CD4-positive, alpha-beta memory T cell (primary cell): ENCODE measurements around the gene CHDH. TPM values are rescaled to one million over a fixed set of nuclear protein-coding genes. Genes with fewer than 3 reads are reported as not detected.

Source experiments
- CTCF ChIA-PET: fragments of 350-600 bp; sonication (Branson Sonifier 250); formaldehyde crosslinking; loops from one replicate; lab custom pipeline; 2021; ENCODE audit warnings: inconsistent platforms; ENCODE audit not compliant: partially characterized antibody; lab: Charles Lee
- POLR2A ChIA-PET: fragments of 350-600 bp; sonication (Branson Sonifier 250); formaldehyde crosslinking; loops from one replicate; lab custom pipeline; 2021; ENCODE audit not compliant: partially characterized antibody; lab: Charles Lee
- DNase-seq, 5 donors: peaks; one replicate each; pipeline versions ENCODE4 v3.0.0 to v3.0.0-alpha.2; 2020 to 2022; ENCODE audit warnings: mixed read lengths in 1 of 5
- H3K27ac ChIP-seq: one replicate; pipeline ENCODE4 v1.7.0; 2013; ENCODE audit warnings: low read depth, low read length
- H3K27me3 ChIP-seq: 2 replicates; pipeline ENCODE4 v1.7.0; 2013; ENCODE audit warnings: mild to moderate bottlenecking, low read length, moderate library complexity; ENCODE audit not compliant: insufficient read depth
- H3K36me3 ChIP-seq: 2 replicates; pipeline ENCODE4 v1.7.0; 2013; ENCODE audit warnings: mild to moderate bottlenecking, low read length, moderate library complexity; ENCODE audit not compliant: insufficient read depth
- H3K4me1 ChIP-seq: 2 replicates; pipeline ENCODE4 v1.7.0; 2013; ENCODE audit warnings: mild to moderate bottlenecking, low read length, moderate library complexity; ENCODE audit not compliant: insufficient read depth
- H3K4me3 ChIP-seq, 2 donors: one replicate each; pipeline ENCODE4 v1.7.0; 2013; ENCODE audit warnings: low read length in 2 of 2, mild to moderate bottlenecking in 1 of 2
- H3K9me3 ChIP-seq, 2 donors: one replicate each; pipeline ENCODE4 v1.7.0; 2013; ENCODE audit warnings: low read length in 2 of 2, control low read depth in 1 of 2; ENCODE audit not compliant: control insufficient read depth in 1 of 2
- H3K27ac Mint-ChIP-seq, 7 donors: one replicate each; pipeline ENCODE4 v1.8.0; 2020 to 2021; ENCODE audit warnings: mixed read lengths in 7 of 7, mild to moderate bottlenecking in 6 of 7, inconsistent platforms in 3 of 7, moderate library complexity in 3 of 7
- H3K27me3 Mint-ChIP-seq, 2 donors: one replicate each; pipeline ENCODE4 v1.8.0; 2020 to 2021; ENCODE audit warnings: mixed read lengths in 2 of 2
- H3K36me3 Mint-ChIP-seq, 2 donors: one replicate each; pipeline ENCODE4 v1.8.0; 2020 to 2021; ENCODE audit warnings: mixed read lengths in 2 of 2, inconsistent platforms in 1 of 2, mild to moderate bottlenecking in 1 of 2
- H3K4me1 Mint-ChIP-seq, 4 donors: one replicate each; pipeline ENCODE4 v1.8.0; 2020 to 2021; ENCODE audit warnings: mixed read lengths in 4 of 4, mild to moderate bottlenecking in 1 of 4
- H3K4me3 Mint-ChIP-seq, 8 donors: one replicate each; pipeline ENCODE4 v1.8.0; 2020 to 2021; ENCODE audit warnings: mixed read lengths in 8 of 8, mild to moderate bottlenecking in 7 of 8, moderate library complexity in 6 of 8, inconsistent platforms in 3 of 8
- H3K9me3 Mint-ChIP-seq, 8 donors: one replicate each; pipeline ENCODE4 v1.8.0; 2020 to 2021; ENCODE audit warnings: mixed read lengths in 8 of 8, mild to moderate bottlenecking in 5 of 8, inconsistent platforms in 3 of 8, moderate library complexity in 1 of 8
- intact Hi-C: fragments of 100-400 bp; cut with micrococcal nuclease; formaldehyde crosslinking; loops from one replicate; pipeline ENCODE4 v1.15.1; 2023
- polyA plus RNA-seq, 2 donors: library from polyadenylated mRNA; unstranded; fragments of 300-500 nt; fragmentation: Illumina TruSeq; gene quantifications; one replicate each; pipeline ENCODE4 v1.2.3, GENCODE V29; 2021
- total RNA-seq, 2 experiments: library from RNA; stranded (reverse); gene quantifications; one replicate each; pipeline ENCODE4 v1.2.3, GENCODE V29; 2021

Gene CHDH
- total and polyA plus RNA-seq, 4 experiments from 2014 or later: 0.23 to 0.67 (median 0.47) TPM; not detected in 1

DNA sequence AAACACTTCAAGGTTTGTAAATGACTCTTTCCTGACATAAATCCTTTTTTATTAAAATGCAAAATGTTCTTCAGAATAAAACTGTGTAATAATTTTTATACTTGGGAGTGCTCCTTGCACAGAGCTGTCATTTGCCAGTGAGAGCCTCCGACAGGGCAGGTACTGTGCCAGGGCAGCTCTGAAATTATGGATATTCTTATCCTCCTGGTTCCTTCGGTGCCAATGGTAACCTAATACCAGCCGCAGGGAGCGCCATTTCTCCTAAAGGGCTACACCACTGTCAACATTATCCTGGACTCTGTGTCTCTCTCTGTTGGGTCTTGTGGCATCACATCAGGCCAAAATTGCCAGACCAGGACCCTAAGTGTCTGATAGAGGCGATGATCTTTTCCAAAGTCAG is 33.0 kb downstream of the CHDH start:
- Histone ChIP-seq H3K27ac (no peak overlapping the region), H3K4me3 (no peak overlapping the region), H3K27me3 (no peaks in the 10 kb centered on the region), H3K4me1 (no peaks in the 10 kb centered on the region), H3K9me3 (no peaks in the 10 kb centered on the region), H3K36me3 (no peaks in the 10 kb centered on the region)
- intact Hi-C loops: no loop called here
- H3K27ac Mint-ChIP-seq: no peak overlapping the region
- no peak for DNase-seq
- CTCF ChIA-PET: no interaction called here
- no peaks in the 10 kb centered on the region for H3K9me3 Mint-ChIP-seq
- H3K4me1 Mint-ChIP-seq: no peaks in the 10 kb centered on the region
- H3K27me3 Mint-ChIP-seq: peaks cover 4% of the 10 kb centered on the region in 2 donors
- POLR2A ChIA-PET: no interaction called here
- no peak overlapping the region for H3K4me3 Mint-ChIP-seq
- H3K36me3 Mint-ChIP-seq: no peaks in the 10 kb centered on the region

DNA sequence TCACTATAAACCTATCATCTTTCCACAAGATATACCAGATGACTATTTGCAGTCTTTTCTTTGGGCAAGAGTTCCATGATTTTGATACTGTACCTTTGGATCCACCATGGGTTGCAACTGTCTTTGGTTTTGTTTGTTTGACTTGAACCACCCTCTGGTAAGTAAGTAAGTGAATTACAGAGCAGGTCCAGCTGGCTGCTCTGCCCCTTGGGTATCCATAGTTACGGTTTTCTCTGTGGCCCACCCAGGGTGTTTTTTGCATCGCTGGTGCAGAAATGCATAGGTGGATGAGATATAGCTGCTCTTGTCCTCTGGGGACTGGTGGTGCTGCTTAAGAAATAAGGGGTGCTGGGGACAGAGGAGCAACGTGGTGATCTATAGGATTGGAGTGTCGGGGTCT is 33.8 kb downstream of the CHDH start:
- no peaks in the 10 kb centered on the region for H3K4me1 ChIP-seq
- DNase-seq: no peak
- no peak overlapping the region for H3K4me3 ChIP-seq
- Mint-ChIP-seq H3K36me3 (no peaks in the 10 kb centered on the region), H3K9me3 (no peaks in the 10 kb centered on the region), H3K4me1 (no peaks in the 10 kb centered on the region), H3K27me3 (peaks cover 2 to 4% of the 10 kb centered on the region in 2 donors), H3K27ac (no peak overlapping the region), H3K4me3 (no peak overlapping the region)
- POLR2A ChIA-PET: no interaction called here
- intact Hi-C loops: no loop called here
- no peaks in the 10 kb centered on the region for H3K27me3 ChIP-seq
- CTCF ChIA-PET: no interaction called here
- H3K27ac ChIP-seq: no peak overlapping the region
- no peaks in the 10 kb centered on the region for H3K36me3 ChIP-seq
- no peaks in the 10 kb centered on the region for H3K9me3 ChIP-seq

DNA sequence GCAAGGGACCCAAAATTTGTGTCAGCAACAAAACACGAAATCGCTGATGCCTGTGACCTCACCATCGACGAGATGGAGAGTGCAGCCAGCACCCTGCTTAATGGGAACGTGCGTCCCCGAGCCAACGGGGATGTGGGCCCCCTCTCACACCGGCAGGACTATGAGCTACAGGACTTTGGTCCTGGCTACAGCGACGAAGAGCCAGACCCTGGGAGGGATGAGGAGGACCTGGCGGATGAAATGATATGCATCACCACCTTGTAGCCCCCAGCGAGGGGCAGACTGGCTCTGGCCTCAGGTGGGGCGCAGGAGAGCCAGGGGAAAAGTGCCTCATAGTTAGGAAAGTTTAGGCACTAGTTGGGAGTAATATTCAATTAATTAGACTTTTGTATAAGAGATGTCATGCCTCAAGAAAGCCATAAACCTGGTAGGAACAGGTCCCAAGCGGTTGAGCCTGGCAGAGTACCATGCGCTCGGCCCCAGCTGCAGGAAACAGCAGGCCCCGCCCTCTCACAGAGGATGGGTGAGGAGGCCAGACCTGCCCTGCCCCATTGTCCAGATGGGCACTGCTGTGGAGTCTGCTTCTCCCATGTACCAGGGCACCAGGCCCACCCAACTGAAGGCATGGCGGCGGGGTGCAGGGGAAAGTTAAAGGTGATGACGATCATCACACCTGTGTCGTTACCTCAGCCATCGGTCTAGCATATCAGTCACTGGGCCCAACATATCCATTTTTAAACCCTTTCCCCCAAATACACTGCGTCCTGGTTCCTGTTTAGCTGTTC is 34.9 kb downstream of the CHDH start:
- CTCF ChIA-PET: no interaction called here

DNA sequence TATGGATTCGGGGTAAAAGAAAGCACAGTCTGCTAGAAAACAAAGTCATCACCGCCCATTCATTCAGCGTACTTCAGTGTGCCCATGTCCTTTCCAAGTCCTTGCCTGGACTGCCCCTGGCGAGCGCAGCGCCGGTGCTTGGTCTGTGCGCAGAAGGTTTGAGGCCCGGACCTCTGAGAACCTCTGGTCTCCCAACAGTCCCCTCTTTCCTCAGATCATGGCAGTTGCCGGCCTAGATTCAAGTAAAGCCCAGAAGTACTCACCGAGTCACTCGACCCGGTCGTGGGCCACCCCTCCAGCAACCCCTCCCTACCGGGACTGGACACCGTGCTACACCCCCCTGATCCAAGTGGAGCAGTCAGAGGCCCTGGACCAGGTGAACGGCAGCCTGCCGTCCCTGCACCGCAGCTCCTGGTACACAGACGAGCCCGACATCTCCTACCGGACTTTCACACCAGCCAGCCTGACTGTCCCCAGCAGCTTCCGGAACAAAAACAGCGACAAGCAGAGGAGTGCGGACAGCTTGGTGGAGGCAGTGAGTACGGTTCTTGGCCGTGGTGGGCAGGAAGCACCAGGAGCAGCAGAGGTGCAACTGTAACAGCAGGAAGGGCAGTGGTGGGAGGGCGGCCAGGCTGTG is 36.3 kb downstream of the CHDH start:
- Histone ChIP-seq H3K4me3 (no peak overlapping the region), H3K36me3 (no peaks in the 10 kb centered on the region), H3K9me3 (no peaks in the 10 kb centered on the region), H3K27ac (no peak overlapping the region), H3K4me1 (no peaks in the 10 kb centered on the region), H3K27me3 (no peaks in the 10 kb centered on the region)
- ChIA-PET CTCF (no interaction called here), POLR2A (no interaction called here)
- Mint-ChIP-seq H3K4me3 (no peak overlapping the region), H3K27me3 (peaks cover 2 to 8% of the 10 kb centered on the region in 2 donors), H3K27ac (no peak overlapping the region), H3K9me3 (no peaks in the 10 kb centered on the region), H3K4me1 (no peaks in the 10 kb centered on the region), H3K36me3 (no peaks in the 10 kb centered on the region)
- no peak for DNase-seq
- intact Hi-C loops: no loop called here

More for the DNA sequence above, 34.9 kb downstream of the CHDH start:
- no peaks in the 10 kb centered on the region for H3K4me1 ChIP-seq
- H3K27ac ChIP-seq: no peak overlapping the region
- no peaks in the 10 kb centered on the region for H3K4me1 Mint-ChIP-seq
- peaks cover 2 to 7% of the 10 kb centered on the region in 2 donors for H3K27me3 Mint-ChIP-seq
- H3K9me3 Mint-ChIP-seq: no peaks in the 10 kb centered on the region
- intact Hi-C loops: no loop called here
- H3K36me3 Mint-ChIP-seq: no peaks in the 10 kb centered on the region
- H3K27me3 ChIP-seq: no peaks in the 10 kb centered on the region
- no peaks in the 10 kb centered on the region for H3K9me3 ChIP-seq
- no peaks in the 10 kb centered on the region for H3K36me3 ChIP-seq
- H3K4me3 ChIP-seq: no peak overlapping the region
- no peak for DNase-seq
- H3K27ac Mint-ChIP-seq: no peak overlapping the region
- POLR2A ChIA-PET: no interaction called here
- no peak overlapping the region for H3K4me3 Mint-ChIP-seq

DNA sequence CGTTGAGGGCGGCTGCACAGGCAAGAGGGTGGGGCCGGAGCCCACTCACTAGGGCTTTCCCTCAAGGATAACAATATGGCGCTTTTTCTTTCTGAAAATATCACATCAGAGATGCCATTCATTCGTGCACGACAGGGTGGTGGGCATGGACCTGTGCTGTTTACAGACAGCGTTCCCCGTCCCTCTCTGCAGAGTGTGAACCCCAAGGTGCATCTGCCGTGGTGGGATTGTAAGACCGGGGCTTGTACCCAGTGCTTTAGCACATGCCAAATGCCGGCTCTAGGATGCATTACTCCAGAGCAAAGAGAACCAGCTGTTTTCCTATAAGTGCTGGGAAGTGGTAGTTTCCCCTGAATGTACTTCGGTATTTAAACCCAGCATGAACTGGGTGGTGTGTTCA is 37.0 kb downstream of the CHDH start:
- ChIA-PET CTCF (no interaction called here), POLR2A (no interaction called here)
- Histone ChIP-seq H3K4me1 (no peaks in the 10 kb centered on the region), H3K27me3 (no peaks in the 10 kb centered on the region), H3K9me3 (no peaks in the 10 kb centered on the region), H3K4me3 (no peak overlapping the region), H3K27ac (no peak overlapping the region), H3K36me3 (no peaks in the 10 kb centered on the region)
- H3K9me3 Mint-ChIP-seq: no peaks in the 10 kb centered on the region
- no peak for DNase-seq
- no peaks in the 10 kb centered on the region for H3K4me1 Mint-ChIP-seq
- H3K27me3 Mint-ChIP-seq: peaks cover 2 to 10% of the 10 kb centered on the region in 2 donors
- H3K4me3 Mint-ChIP-seq: no peak overlapping the region
- H3K27ac Mint-ChIP-seq: no peak overlapping the region
- no peaks in the 10 kb centered on the region for H3K36me3 Mint-ChIP-seq
- intact Hi-C loops: no loop called here

DNA sequence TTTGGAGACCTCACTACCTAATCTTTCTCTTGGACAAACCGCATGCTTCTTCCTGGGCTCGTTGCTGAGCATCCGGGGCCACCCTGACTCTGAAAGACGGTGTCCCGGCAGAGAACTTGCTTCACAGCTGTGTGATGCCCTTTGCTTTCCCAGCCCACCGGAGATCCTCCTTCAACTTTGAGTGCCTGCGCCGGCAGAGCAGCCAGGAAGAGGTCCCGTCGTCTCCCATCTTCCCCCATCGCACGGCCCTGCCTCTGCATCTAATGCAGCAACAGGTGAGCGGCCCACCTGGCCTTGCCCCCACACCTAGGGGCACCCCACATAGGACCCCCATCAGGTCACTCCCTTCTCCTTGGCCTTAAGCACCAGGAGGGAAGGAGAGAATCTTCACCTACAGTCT is 37.7 kb downstream of the CHDH start:
- H3K27ac Mint-ChIP-seq: no peak overlapping the region
- Histone ChIP-seq H3K36me3 (no peaks in the 10 kb centered on the region), H3K4me1 (no peaks in the 10 kb centered on the region), H3K27me3 (no peaks in the 10 kb centered on the region), H3K27ac (no peak overlapping the region), H3K9me3 (no peaks in the 10 kb centered on the region), H3K4me3 (no peak overlapping the region)
- no peaks in the 10 kb centered on the region for H3K36me3 Mint-ChIP-seq
- H3K9me3 Mint-ChIP-seq: no peaks in the 10 kb centered on the region
- no peak overlapping the region for H3K4me3 Mint-ChIP-seq
- H3K27me3 Mint-ChIP-seq: peaks cover 2 to 10% of the 10 kb centered on the region in 2 donors
- no peaks in the 10 kb centered on the region for H3K4me1 Mint-ChIP-seq
- ChIA-PET POLR2A (no interaction called here), CTCF (no interaction called here)
- intact Hi-C loops: no loop called here
- no peak for DNase-seq

DNA sequence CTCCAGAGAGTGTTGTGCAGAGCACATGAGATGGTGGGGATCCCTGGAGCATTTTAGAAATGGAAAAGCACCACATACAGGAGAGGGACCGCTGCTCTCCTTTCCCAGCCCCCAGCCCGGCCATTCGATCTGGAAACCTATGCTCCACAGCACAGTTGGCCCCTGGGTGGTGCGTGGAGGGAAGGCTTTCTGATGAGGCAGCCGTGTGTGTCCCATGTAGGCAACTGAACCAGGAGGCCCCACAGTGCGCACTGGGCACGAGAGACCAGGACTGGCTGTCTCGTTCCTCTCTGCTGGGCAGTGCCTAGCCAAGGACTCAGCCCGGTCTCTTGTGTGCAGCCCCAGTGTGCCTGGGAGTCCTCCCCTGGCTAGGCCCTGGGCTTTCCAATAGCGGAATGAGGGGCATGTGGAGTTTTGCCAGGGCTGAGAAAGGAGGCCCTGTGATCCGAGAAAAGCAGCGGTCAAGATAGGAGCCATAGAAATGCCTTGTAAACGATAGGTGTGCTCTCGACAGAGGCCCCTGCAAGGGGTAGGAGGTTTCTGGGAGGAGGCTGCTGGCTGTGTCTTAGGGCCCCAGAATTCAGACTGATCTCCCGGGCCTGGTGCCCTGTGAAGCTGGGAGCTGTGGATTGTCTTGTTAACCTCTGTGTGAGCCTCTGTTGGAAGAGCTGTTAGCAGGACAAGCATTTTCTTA is 39.0 kb downstream of the CHDH start:
- Mint-ChIP-seq H3K36me3 (no peaks in the 10 kb centered on the region), H3K9me3 (no peaks in the 10 kb centered on the region), H3K4me3 (no peak overlapping the region), H3K27ac (no peak overlapping the region), H3K27me3 (peaks cover 2 to 10% of the 10 kb centered on the region in 2 donors), H3K4me1 (no peaks in the 10 kb centered on the region)
- intact Hi-C loops: no loop called here
- H3K27me3 ChIP-seq: no peaks in the 10 kb centered on the region
- H3K9me3 ChIP-seq: no peaks in the 10 kb centered on the region
- no peaks in the 10 kb centered on the region for H3K4me1 ChIP-seq
- no peaks in the 10 kb centered on the region for H3K36me3 ChIP-seq
- no peak for DNase-seq
- no peak overlapping the region for H3K27ac ChIP-seq
- no peak overlapping the region for H3K4me3 ChIP-seq
- CTCF ChIA-PET: no interaction called here
- POLR2A ChIA-PET: no interaction called here
